DND-41 (cell line): ENCODE data around the gene CLPTM1L.

Experiments used
- ATAC-seq: fragments of 200-7000 bp; cut with Tn5 transposase; 3 replicates; pipeline ENCODE4 v1.9.1; 2021; ENCODE audit warnings: low read depth; ENCODE audit not compliant: insufficient read depth
- DNase-seq: peaks from one replicate; pipeline ENCODE4 v3.0.0-alpha.2; 2020
- H2AFZ ChIP-seq: 2 replicates; pipeline ENCODE4 v1.6.0; 2012; ENCODE audit warnings: low read depth, low read length
- H3K27ac ChIP-seq: 2 replicates; pipeline ENCODE4 v1.5.1; 2012; ENCODE audit warnings: low read length, inconsistent platforms
- H3K27me3 ChIP-seq: fragments of 200-600 bp; sonication (generic); 2 replicates; pipeline ENCODE4 v1.6.0; 2012; ENCODE audit warnings: low read length, mild to moderate bottlenecking, inconsistent platforms; ENCODE audit not compliant: insufficient read depth, poor library complexity
- H3K36me3 ChIP-seq: 2 replicates; pipeline ENCODE4 v1.5.1; 2012; ENCODE audit warnings: low read length, inconsistent platforms; ENCODE audit not compliant: insufficient read depth
- H3K4me1 ChIP-seq: 2 replicates; pipeline ENCODE4 v1.5.1; 2012; ENCODE audit warnings: mild to moderate bottlenecking, low read length; ENCODE audit not compliant: insufficient read depth
- H3K4me2 ChIP-seq: 2 replicates; pipeline ENCODE4 v1.6.0; 2012; ENCODE audit warnings: mild to moderate bottlenecking, moderate library complexity, low read length, inconsistent platforms; ENCODE audit not compliant: insufficient read depth
- H3K4me3 ChIP-seq, 2 experiments: fragments of 200-600 bp in 1 of 2; shearing (Covaris generic) in 1 of 2; 2 replicates each; pipeline ENCODE4 v1.5.1; 2012 to 2016; ENCODE audit warnings: inconsistent platforms in 2 of 2, low read length in 2 of 2, mild to moderate bottlenecking in 2 of 2, low read depth in 1 of 2, moderate library complexity in 1 of 2
- H3K79me2 ChIP-seq: 2 replicates; pipeline ENCODE4 v1.6.0; 2012; ENCODE audit warnings: low read length, inconsistent platforms; ENCODE audit not compliant: insufficient read depth
- H3K9ac ChIP-seq: 2 replicates; pipeline ENCODE4 v1.6.0; 2012; ENCODE audit warnings: low read depth, mild to moderate bottlenecking, inconsistent platforms, low read length, moderate library complexity
- H3K9me3 ChIP-seq: 2 replicates; pipeline ENCODE4 v1.5.1; 2012; ENCODE audit warnings: low read length, moderate library complexity, mild to moderate bottlenecking, inconsistent platforms; ENCODE audit not compliant: insufficient read depth, severe bottlenecking
- H4K20me1 ChIP-seq: 2 replicates; pipeline ENCODE4 v1.6.0; 2012; ENCODE audit warnings: low read length; ENCODE audit not compliant: insufficient read depth
- CTCF ChIP-seq: IDR thresholded peaks from 2 replicates; pipeline ENCODE4 v1.5.1; 2012; ENCODE audit warnings: borderline replicate concordance, low read length, moderate library complexity, mild to moderate bottlenecking; ENCODE audit not compliant: poor library complexity, severe bottlenecking; ENCODE audit errors: extremely low read depth
- EZH2 ChIP-seq: IDR thresholded peaks from 3 replicates; pipeline ENCODE4 v1.6.1; 2012; ENCODE audit warnings: borderline replicate concordance, low read depth, mild to moderate bottlenecking, moderate library complexity, low read length, inconsistent platforms; ENCODE audit not compliant: severe bottlenecking

Gene CLPTM1L

GRCh38 chr5:1357946-1358725, 13.2 kb upstream of the CLPTM1L start:
- H3K27me3 ChIP-seq: no peaks in the 10 kb centered on the region
- no peak overlapping the region for H3K4me2 ChIP-seq
- no peaks in the 10 kb centered on the region for H3K4me1 ChIP-seq
- H2AFZ ChIP-seq: no peak overlapping the region
- H3K9ac ChIP-seq: no peak overlapping the region
- no peak overlapping the region for H3K4me3 ChIP-seq
- ATAC-seq (no peak), DNase-seq (no peak)
- TF ChIP-seq CTCF (no peak), EZH2 (no peak)
- no peaks in the 10 kb centered on the region for H4K20me1 ChIP-seq
- H3K9me3 ChIP-seq: no peaks in the 10 kb centered on the region
- H3K36me3 ChIP-seq: no peaks in the 10 kb centered on the region
- no peak overlapping the region for H3K27ac ChIP-seq
- no peaks in the 10 kb centered on the region for H3K79me2 ChIP-seq

- no peak overlapping the region for H3K4me2 ChIP-seq
- H3K4me1 ChIP-seq: peaks cover 6% of the 10 kb centered on the region; the same call in 1 of the 2 replicates
- H3K9ac ChIP-seq: no peak overlapping the region
- no peak overlapping the region for H3K27ac ChIP-seq
- DNase-seq (no peak), ATAC-seq (no peak)
- no peaks in the 10 kb centered on the region for H4K20me1 ChIP-seq
- H3K36me3 ChIP-seq: no peaks in the 10 kb centered on the region
- no peaks in the 10 kb centered on the region for H3K79me2 ChIP-seq
- TF ChIP-seq CTCF: no peak
- no peaks in the 10 kb centered on the region for H3K27me3 ChIP-seq
- H3K4me3 ChIP-seq: no peak overlapping the region
- H3K9me3 ChIP-seq: no peaks in the 10 kb centered on the region
- H2AFZ ChIP-seq: no peak overlapping the region
Observed at GRCh38 chr5:1356873-1357787, 12.2 kb upstream of the CLPTM1L start.

GRCh38 chr5:1354576-1354975, 9.7 kb upstream of the CLPTM1L start:
- TF ChIP-seq CTCF (no peak), EZH2 (no peak)
- DNase-seq (no peak), ATAC-seq (no peak)
- Histone ChIP-seq H3K9ac (no peak overlapping the region), H3K4me1 (peaks cover 6% of the 10 kb centered on the region; the same call in 1 of the 2 replicates), H3K27ac (no peak overlapping the region), H4K20me1 (no peaks in the 10 kb centered on the region), H3K79me2 (no peaks in the 10 kb centered on the region), H3K4me2 (no peak overlapping the region), H3K9me3 (no peaks in the 10 kb centered on the region), H3K27me3 (no peaks in the 10 kb centered on the region), H3K36me3 (no peaks in the 10 kb centered on the region), H3K4me3 (no peak overlapping the region), H2AFZ (no peak overlapping the region)
